ENCODE results near the gene PEX6.
"Not testable (repeated sequence)": the region's sequence is repeated elsewhere in the genome, so short reads cannot be mapped to it uniquely, and the experiment has no call there.

PEX6 gene

DNA sequence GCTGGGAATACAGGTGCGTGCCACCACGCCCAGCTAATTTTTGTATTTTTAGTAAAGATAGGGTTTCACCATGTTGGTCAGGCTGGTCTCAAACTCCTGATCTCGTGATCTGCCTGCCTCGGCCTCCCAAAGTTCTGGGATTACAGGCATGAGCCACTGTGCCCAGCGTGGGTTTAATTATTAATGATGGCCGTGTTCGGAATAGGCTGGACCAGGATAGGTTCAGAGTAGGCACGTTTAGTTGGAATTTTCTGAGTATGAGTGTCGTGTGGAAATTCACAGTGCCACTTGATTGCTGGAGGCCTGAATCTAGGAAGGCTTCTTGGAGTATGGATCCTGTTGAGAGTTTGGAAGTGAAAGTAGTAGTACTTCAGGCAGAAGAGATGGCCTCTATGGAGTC is 19.2 kb upstream of the PEX6 start:
- not testable (repeated sequence) for DNase-seq

DNA sequence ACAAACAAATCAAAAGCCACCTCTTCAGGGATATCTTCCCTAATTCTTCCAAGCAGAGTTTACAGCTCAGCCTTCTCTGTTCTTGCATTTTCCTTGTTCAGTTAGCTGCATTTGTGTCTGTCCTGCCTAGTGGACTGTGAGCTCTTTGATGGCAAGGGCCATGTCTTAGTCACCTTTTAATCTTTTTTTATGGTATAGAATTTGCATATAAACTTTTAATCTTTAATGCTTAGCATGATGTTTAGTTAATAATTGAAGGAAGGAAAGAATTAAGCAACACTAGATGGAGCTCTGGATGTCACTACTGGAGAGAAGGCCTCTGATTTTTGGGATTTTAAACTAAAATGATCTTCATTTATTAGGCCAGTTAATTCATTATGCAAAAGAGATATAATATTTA is 17.5 kb upstream of the PEX6 start:
- no peak for DNase-seq

DNA sequence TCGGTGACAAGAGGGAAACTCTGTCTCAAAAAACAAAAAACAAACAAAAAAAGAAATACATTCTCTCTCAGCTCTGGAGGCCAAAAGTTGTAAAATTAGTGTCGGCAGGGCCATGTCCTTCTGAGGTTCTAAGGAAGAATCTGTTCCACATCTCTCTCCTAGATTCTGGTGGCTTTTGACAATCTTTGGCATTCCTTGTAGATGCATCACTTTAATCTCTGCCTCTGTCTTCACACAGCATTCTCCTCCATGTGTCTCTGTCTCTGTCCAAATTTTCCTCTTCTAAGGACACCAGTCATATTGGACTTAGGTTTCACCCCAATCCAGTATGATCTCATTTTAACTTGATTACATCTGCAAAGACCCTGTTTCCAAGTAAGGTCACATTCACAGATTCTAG is 14.5 kb upstream of the PEX6 start:
- DNase-seq: no peak

DNA sequence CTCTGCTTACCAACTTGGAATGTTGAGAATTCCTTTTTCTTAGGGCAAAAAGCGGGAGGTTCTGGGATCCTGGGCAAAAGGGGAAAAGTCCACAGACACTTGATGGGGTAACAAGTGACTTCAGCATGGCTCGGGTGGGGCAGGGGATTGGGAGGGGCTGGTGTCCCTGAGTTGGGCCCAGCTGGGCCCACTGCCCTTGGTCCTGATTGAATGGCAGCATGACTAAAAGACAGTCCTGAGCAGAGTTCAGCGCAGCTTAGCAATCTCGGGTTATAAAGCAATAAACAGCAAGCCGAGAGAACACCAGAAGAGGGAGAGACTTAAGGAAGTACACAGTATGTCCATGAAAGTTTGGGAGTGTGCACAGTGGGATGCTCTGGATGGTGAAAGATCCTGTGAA is 10.9 kb upstream of the PEX6 start:
- no peak for DNase-seq

DNA sequence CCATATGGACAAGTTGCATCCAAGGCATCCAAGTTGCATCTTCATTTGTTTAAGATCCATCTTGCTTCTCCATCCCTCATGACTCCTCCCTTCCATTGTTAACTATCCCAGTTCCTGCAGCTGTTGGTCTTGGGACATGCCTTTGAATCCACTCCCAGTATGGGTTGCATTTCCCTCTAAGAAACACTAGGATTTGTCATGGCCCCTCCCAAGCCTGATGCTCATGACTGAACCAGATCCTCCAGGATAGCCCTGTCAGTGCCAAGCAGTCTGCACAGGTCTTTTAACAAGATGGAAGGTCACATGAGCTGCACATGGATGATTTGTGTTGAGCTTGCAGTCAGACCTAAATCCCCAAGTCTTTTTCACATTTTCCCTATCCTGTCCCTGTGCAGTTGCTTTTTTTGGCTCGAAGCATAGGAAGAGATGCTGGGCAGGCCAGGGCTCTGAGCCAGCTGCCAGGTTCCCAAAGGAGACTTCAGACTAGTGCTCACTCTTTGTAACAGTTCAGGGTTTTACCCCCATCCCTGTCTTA is 9.6 kb upstream of the PEX6 start:
- DNase-seq: no peak

DNA sequence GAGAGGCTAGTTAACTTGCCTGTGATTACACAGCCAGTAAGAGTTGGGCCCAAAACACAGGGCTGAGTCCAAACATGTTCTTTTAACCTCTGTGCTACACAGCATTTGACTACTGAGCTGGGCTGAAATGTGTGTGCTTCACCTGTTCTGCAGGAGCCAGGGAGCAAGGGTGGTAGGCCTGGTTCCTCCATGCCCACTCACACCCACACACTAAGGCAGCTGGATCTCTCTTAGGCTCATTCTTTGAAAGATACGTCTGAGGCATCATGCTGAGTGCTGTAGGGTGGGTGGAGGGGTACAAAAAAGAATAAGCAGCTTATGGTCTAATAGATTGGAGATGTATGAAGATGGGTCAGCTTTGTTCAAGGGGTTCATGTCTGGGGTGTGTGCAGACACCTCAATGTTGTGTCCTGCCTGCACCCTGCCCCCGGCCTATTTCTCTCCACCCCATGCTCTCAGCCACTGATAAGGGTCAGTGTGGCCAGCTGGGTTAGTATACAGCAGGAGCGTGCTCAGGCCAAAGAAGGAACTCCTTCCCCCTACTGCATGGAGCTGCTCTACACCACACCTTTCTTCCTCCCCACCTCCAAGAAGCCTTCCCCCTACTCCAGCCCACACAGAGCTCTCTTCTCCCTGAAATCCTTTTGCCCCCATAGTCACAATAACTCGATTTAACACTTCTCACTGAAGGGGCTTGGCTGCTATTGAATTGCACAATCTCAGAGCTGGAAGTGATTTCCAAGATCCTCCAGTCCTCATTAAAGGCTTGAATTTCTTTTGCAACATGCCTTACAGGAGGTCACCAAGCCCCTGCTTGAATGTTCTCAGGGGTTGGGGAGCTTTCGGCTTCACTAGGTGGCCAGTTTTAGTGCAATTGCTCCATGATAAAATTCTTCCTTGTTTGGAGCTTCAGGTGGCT is 8.8 kb upstream of the PEX6 start:
- DNase-seq: no peak

DNA sequence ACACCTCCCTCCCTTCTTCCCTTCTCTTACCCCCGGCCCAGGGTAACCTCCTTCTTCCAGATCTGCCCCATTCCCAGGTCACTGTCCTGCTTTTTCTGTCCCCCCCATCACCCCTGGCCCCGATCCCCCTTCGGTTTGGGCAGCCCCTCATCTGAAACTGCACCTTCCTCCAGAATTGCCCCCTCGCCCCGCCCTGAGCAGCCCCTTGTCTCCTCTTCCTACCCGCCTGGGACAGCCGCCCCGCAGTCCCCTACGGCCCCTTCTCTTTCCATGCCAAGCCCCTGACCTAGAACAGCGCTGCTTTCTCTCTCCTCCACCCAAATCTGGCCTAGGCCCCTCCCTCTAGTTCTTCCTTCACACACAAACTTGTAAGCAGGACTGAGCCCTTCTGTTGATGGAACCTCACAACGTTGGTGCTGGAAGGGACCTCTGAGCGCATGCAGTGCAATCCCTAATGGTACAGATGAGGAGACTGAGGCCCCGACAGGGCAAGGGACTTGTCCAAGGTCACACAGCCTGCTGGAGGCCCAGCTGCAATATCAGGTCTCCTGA is 6.0 kb upstream of the PEX6 start:
- DNase-seq: no peak

DNA sequence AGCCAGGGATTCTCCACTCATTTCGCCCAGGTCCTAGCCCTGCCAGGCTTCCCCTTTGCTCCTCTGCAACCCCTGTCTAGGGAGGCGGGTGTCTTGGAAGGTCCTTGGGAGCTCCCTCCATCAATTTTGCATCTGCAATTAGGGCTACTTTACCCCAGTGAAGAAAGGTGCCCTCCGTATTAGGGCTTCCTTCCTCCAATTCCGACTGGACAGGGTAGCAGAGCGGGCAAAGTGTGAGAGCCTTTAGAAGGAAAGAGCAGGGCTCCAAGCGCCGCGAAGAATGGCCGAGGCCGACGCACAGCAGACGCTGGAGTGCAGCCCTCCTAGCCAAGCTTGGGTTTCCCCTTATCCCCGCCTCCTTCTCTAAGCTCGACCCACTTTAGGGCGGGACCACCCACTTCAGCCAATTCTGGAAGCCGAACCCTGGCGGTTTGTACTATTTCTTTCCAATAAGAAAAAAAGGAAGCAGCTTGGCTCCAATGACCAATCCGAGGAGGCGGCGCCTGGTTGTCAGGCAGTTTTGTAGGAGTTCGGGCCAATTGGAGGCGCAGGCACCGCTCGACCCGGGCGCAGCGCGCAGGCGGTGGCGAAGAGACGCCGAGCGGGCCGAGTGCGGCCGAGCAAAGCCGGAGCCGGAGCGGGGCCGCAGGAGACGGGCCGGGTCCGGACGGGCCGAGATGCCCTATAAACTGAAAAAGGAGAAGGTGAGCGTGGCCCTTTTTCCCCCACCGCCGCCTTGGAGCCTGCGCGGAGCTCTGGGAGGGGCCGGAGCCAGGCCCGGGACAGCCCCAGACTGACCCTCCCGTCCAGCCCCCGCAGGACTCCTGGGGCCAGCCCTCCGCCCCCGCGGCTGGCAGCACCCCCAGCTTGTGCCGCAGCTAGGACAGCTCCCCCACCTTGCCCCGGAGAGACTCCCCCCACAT is 5.3 kb upstream of the PEX6 start, which contains the start of gene PPP2R5D:
TSS of gene PPP2R5D (plus strand) at position 570 of the 923 bp plus-strand sequence. CDS start at position 678, 108 bp downstream.
- peak; percentile 99 for DNase-seq

DNA sequence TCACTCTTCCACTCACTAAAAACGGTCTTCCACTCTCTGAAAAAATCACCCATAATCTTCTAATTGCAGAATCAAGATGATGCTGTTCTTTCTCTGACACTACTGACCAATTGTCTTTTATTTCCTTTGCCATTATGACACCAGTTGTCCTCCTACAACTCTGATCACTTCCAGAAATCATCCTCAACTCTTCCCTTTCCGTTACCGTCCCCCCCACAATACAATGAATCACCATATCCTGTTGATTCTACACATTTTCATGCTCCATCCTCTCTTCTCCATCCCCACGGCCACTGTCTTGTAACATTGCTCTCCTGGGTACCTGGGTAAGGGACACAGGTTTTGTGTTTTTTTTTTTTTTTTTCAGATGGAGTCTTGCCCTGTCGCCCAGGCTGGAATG is 2.9 kb upstream of the PEX6 start:
- no peak for DNase-seq

DNA sequence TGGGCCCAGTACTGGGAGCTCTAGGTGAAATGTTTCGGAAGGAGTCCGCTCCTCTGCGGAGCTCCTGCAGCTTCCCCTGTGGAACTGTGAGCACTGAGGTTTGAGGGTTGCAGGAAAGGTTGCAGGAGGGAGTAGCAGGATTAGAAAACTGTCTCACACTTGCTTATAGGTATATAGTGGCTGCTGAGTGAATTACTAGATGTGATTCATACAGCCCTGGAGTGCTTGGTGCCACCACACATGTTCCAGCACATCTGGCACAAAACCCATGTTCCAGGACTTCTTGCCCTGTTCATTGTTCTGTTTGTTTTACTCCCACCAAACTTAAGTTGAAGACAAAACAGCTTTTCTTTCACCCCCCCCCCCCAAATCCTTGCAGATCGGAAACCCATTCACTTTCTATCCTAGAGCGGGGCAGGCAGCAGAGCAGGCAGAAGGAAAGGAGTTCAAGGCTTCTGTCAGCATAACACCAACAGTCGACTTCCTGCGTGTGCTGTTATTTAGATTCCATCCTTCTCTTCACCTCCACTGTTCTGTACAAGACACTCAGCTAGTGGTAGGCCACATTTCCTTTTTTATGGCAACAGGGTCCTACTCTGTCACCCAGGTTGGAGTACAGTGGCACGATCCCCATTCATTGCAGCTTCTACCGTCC is 669 bp upstream of the PEX6 start:
- peak; percentile 41 for DNase-seq

DNA sequence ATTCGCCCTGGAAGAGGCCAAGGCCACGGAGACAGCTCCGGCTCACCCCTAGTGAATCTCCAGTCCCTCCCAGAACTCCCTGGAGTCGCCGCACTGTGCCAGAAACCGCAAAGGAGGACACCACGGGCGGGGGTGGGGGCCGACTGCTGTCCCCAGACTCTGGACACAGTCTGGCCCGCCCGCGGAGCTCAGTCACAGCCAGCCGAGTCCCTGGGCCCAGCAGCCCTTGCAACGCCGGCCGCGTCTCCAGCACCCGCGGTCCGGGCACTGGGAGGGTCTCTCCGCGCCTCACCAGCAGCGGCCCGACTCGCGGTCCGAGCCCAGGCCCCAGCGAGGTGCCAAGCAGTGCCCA is 518 bp downstream of the PEX6 start:
- no peak for DNase-seq

DNA sequence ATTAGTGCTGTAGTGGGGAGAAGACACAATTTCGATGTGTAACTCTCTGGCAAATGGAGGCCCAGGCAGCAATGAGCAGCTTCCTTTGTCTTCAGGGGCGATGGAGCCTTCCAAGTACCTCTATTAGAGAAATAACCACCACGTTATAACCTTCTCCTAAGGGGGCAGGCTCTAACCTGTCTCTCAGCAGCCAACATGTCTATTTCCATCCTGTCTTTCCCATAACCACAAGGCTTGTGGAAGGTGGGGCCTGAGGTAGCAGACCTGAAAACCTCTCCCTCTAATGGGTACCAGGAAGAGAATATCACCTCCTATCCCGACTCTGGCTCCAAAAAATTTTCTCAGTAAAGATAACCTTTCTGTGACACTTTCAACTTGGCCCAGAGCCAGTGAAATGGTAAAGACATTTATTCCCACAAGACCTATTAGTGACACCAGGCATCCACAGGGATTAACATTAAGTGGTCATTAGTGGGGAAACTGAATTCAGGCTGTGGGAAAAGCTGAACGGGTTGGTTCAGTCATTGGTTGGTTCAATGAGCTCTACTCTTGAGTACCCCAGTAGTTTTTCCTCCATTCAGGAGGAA is 4.0 kb downstream of the PEX6 start:
- no peak for DNase-seq

DNA sequence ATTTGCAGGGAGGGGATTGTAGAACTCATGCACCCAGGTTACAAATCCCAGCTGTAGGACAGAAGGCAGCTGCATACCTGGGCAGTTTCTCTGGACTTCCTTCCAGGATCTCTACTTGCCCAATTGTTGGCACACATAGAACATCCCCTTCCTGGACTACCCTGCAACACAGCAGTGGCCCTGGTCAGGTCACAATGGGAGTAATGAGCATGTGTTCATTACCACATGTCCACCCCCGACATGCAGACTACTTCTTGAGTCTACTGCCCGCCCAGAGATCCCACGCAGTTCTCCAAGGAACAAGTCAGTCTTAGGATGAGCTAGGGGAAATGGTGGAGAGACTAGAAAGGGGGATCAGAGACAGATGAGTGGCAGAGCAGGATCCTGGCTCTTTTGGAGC is 5.1 kb downstream of the PEX6 start:
- no peak for DNase-seq

DNA sequence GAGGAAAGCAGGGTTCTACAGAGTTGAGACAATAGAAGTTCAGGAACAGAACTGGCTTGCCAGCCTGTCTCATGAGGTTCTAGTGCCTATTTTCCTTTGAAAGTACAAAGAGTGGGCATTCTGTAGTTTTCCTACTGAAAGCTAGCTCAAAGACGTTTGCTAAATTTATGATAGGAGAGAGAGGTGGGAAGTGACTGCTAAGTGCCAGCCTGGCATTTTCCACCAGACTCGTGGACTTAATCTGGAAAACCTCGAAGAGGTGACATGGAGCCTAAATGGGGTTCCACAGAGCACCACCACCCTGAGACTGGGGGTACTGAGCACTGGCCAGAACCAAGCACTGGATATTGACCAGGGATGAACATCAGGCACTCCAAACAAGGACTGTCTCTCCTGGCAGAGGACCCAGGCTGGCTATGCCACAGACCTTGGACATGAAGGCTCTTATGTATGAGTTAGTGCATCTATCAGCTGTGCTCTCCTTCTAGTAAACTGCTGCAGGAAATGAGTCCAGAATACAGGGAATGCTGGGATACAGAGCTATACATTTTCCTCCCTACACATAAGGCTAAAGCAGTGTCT is 7.1 kb downstream of the PEX6 start:
- DNase-seq: no peak

DNA sequence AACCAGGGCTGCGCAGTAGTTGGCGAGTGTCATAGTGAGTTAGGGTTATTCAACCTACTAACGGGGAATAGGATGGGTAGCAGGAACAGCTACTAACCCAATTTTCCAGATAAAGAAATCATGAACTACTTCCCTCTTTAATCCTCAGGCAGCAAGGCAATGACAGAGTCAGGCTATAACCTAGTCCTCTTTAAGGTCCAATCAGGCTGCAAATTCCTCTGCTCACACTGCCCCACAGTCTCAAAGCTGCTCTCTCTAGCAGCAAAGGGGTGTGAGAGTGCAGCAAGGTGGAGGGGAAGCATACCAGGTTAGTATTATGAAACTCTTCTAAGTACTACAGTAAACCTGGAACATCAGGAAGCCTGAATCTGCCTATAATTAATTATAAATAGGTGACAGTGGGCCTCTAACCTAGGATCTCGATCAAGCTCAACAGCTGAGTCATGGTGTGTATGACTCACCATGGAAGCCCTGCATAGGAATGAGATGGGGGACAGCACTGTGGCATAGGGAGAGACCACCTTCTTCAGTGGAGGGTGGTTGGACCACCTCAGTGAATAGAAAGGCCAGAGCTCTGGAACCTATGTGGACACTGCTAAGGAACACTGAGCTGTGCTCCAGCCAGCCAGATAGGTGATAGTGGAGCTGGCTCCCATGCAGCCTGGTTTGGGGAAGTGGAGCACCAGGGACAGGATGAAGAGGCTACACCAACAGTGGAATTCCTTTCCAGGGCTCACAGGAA is 7.9 kb downstream of the PEX6 start:
- DNase-seq: no peak

DNA sequence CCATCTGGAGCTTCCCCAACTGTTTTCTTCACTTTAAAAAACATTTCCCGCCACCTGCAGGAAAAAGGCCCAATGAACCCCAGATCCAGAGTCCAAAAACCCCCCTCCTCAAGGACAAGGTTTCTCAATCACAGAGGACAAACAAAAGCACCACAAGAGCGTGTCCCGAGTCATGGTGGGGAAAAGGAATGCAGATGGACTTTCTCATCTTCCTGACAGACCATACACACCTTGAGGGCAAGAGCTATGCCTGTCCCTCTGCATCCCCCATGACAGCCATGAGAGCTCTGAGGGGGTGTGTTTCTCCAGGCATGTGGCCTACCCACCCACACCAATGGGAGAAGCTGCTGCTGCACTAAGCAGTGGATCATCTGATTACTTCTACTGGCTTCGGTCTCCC is 9.0 kb downstream of the PEX6 start:
- DNase-seq: no peak

DNA sequence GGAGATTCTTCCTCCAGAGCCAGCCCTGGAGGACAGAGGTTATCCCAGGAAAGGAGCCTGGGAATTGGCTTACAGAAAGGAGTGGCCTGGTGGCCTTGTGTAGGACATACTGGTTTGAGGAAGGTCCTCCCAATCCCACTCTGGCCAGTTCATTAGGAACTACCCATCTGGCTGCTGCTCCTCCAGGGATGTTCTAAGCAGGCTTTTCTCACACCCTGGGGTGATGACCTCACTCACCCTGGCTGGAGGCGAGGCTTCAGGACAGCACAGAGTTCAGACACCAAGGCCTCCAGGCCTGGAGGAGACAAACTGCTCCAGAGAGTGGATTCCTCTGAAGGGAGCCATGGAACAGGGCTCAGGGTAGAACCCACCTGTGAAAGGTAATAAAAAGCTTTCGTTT is 9.6 kb downstream of the PEX6 start:
- DNase-seq: no peak

DNA sequence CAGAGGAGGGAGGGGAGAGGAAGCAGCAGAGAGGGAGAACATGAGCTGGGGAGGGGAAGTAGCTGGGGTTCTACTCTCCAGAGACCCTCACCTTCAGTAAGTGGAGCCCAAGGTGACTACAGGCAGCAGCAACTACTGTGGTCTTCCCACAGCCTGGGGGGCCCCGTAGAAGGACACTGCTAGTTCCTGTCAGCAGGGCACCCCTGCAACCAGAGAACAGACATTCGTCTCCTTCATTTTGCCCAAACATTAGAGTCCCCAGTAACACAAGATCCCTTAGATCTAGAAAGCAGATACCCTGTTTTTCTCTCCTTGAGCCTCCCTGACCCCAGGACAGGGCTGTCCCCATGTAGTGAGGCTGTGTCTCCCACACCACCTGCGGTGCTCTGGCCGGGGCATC is 10.2 kb downstream of the PEX6 start:
- DNase-seq: no peak

DNA sequence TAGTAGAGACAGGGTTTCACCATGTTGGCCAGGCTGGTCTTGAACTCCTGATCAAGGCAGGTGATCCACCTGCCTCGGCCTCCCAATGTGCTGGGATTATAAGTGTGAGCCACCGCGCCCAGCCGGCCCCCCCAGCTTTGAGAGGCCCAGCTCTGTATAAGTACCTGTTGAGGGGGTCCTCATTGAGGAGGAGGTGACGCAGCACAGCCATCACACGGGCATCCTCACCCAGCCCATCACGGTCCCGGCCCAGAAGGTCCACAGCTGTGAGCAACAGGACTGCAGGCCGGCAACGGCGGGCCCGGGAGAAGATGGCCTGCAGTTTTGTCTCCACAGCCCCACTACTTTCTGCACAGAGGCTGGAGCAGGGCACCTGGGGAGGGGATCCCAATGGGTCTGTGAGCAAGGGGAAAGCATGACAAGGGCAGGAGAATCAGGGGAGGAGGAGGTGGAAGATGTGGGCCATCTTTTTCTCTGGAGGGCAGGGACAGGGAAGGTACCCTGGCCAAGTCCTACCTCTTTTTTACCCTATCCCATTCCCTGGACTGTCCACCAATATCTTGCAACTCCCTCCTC is 10.8 kb downstream of the PEX6 start:
- DNase-seq: no peak

DNA sequence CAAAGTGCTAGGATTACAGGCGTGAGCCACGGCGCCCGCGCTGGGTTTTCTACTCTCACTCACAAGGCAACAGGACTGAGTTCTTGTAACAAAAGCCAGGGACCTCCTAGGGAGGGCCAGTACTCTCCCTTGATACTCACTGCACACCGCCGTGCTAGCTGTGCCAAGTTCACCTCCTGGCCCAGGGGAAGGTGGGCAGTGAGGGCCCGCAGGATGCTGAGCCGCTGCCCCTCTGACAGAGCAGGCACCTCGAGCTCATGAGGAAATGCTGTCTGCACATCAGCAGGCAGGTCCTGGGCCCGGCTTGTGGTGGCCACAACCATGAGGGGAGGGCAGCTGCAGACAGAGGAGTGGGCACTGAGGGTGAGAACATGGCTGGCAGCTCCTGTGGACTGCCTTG is 11.8 kb downstream of the PEX6 start:
- DNase-seq: no peak

DNA sequence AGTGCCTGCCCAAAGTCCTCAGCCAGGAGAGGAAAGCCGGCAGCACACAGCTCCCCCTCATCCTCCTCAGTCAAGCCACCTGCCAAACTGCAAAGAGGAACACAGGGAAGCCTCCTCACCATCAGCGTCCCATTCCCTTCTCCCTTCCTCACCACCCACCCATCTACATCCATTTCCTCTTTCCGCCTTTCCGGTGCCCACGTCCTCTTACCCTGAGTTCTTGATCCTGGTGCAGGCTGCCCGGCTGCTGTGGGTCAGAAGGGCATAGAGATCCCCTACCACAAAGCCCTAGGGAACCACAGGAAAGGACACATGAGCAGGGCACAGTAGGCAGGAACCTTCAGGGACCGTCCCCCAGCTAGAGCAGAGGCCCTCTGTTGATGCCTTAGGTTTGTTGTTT is 12.4 kb downstream of the PEX6 start:
- no peak for DNase-seq

All from NCI-H345 (cell line).